SKM-1 (cell line): ENCODE results near the gene WDR7.

ENCODE experiments used
- DNase-seq: peaks from one replicate; lab custom pipeline; 2025; ENCODE audit not compliant: unreplicated experiment; lab: John Stamatoyannopoulos, UW

The WDR7 gene

GRCh38 chr18:56873441-56874140 lies 222.4 kb downstream of the WDR7 start:
- no peak for DNase-seq

GRCh38 chr18:56878711-56879110 lies 227.6 kb downstream of the WDR7 start:
- DNase-seq: no peak

GRCh38 chr18:56884511-56884910 lies 233.4 kb downstream of the WDR7 start:
- DNase-seq: no peak

GRCh38 chr18:56888978-56889377 lies 237.8 kb downstream of the WDR7 start:
- no peak for DNase-seq

- no peak for DNase-seq
These were observed 238.5 kb downstream of the WDR7 start for GRCh38 chr18:56889621-56890020.

- no peak for DNase-seq
These were observed 239.5 kb downstream of the WDR7 start for GRCh38 chr18:56890632-56891031.

- DNase-seq: no peak
These were observed 240.0 kb downstream of the WDR7 start for GRCh38 chr18:56891116-56891515.

- no peak for DNase-seq
These were observed 240.7 kb downstream of the WDR7 start for GRCh38 chr18:56891870-56892269.

GRCh38 chr18:56897122-56897521 lies 246.0 kb downstream of the WDR7 start:
- no peak for DNase-seq

- no peak for DNase-seq
These were observed 248.5 kb downstream of the WDR7 start for GRCh38 chr18:56899660-56900059.

- DNase-seq: no peak
These were observed 249.3 kb downstream of the WDR7 start for GRCh38 chr18:56900195-56901094.

- no peak for DNase-seq
These were observed 250.8 kb downstream of the WDR7 start for GRCh38 chr18:56901919-56902318.

- DNase-seq: no peak
These were observed 251.5 kb downstream of the WDR7 start for GRCh38 chr18:56902653-56903052.

- DNase-seq: no peak
These were observed 252.5 kb downstream of the WDR7 start for GRCh38 chr18:56903686-56904085.

- no peak for DNase-seq
These were observed 256.6 kb downstream of the WDR7 start for GRCh38 chr18:56907771-56908170.

GRCh38 chr18:56910237-56910636 lies 259.1 kb downstream of the WDR7 start:
- DNase-seq: no peak

- DNase-seq: no peak
These were observed 259.8 kb downstream of the WDR7 start for GRCh38 chr18:56910967-56911366.

GRCh38 chr18:56913941-56914340 lies 262.8 kb downstream of the WDR7 start:
- no peak for DNase-seq

- DNase-seq: no peak
These were observed 268.0 kb downstream of the WDR7 start for GRCh38 chr18:56919190-56919589.

- DNase-seq: no peak
These were observed 270.8 kb downstream of the WDR7 start for GRCh38 chr18:56921896-56922480.

- no peak for DNase-seq
These were observed 275.6 kb downstream of the WDR7 start for GRCh38 chr18:56926734-56927133.

- no peak for DNase-seq
These were observed 276.6 kb downstream of the WDR7 start for GRCh38 chr18:56927786-56928185.
